ENCODE data around the gene PTH1R.
A peak's percentile ranks its signal among the peaks of the same experiment; 100 is the strongest.

Gene PTH1R

DNA sequence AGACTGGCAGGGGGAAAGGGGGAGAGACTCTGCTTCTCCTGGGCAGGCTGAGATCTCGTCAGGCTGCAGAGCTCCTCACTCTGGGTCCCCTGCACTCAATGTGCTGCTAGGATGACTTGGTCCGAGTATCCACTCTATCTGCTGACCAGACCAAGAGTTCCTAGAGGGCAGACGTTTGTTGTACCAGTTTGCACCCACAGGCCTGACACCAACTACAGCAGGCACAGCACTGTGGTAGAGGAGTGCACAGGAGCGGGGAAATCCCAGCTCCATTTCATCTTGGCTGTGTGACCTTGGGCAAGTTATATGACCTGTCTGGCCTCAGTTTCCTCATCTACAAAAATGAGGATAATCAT, 70.0 kb downstream of the PTH1R start:
- DNase-seq (ENCODE audit: low read depth) = no peak
- no peak overlapping the region for H3K4me3 ChIP-seq (replicated peaks; ENCODE audit: low read depth, low read length)
- TF ChIP-seq, protein P1, sequence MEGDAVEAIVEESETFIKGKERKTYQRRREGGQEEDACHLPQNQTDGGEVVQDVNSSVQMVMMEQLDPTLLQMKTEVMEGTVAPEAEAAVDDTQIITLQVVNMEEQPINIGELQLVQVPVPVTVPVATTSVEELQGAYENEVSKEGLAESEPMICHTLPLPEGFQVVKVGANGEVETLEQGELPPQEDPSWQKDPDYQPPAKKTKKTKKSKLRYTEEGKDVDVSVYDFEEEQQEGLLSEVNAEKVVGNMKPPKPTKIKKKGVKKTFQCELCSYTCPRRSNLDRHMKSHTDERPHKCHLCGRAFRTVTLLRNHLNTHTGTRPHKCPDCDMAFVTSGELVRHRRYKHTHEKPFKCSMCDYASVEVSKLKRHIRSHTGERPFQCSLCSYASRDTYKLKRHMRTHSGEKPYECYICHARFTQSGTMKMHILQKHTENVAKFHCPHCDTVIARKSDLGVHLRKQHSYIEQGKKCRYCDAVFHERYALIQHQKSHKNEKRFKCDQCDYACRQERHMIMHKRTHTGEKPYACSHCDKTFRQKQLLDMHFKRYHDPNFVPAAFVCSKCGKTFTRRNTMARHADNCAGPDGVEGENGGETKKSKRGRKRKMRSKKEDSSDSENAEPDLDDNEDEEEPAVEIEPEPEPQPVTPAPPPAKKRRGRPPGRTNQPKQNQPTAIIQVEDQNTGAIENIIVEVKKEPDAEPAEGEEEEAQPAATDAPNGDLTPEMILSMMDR (IDR thresholded peaks at IDR 0.05; ENCODE audit: low read length, missing control alignments) = no peak

DNA sequence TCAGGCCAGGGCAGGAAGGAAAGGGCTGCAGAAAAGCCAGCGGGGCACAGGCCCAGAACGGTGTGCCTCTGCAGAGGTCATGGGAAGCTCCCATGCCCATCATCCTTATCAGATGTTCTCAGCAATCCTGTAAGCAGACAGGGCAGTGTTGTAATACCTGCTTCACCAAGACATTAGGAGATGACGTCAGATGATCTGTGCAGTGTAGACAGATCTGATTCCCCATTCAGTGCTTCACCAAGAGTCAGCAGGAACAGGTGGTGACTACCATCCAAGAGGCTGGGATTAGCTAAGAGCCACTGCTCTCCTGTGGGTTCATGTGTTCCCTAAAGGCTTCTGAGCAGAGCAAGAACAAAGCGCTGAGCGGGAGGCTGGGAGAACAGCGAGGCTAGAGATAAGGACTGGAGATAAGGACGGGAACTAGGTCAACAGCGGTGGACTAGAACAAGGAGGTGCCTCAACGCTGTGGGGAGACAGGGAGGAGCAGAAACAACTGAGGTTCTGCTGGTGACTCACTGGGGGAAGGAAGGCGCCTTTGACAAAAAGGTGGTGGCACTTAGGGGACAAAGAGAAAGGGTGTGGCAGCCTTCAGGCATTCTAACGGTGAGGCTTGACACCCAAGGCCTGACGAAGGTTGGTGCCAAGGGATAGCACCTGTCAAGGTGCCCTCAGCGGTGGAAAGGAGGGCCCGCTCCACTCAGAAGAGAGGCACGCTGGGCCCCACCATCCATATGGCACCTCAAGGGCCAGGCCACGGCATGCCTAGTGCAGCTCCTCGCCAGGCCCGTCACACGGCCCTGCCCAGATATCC, 70.7 kb downstream of the PTH1R start:
- TF ChIP-seq, protein P1 (IDR thresholded peaks at IDR 0.05; ENCODE audit: low read length, missing control alignments) = no peak
- DNase-seq (ENCODE audit: low read depth) = peak; percentile 75

DNA sequence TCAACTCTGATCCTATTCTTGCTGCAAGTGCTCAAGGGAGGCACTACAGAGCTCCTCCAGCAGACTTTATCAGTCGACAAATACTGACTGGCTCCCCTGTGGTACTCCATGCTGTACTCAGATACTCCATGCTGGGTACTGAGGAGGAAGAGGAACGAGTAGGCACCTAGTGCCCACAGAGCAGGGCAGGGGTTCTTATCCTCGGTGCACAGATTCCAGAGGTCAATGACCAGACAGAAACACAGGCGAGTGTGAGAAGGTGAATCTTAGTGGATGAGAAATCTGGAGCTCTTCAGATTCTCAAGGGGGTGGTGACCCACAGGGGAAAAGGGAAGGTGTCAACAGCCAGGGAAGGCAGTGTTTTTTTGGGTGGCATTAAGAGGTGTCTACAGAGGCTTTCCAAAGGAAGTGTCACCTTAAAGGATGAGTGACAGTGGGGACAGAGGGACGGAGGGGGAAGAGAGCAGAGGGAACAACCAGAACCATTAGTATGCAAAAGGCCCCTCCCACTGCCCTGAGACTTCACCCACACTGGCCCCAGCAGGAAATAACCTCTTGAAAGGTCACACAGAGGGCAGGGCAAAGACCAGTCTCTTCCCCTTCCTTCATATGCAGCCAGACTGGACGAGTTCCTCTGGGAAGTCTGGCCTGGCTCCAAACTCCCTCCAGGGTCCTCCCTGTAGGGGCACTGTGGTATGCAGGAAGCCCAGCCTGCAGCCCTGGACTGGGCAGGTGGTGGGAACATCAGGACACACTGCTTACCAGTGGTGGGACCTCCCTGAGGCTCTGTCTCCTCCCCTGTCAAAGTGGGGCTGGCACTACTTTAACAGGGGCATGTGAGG, 71.5 kb downstream of the PTH1R start:
- no peak overlapping the region for H3K4me3 ChIP-seq (replicated peaks; ENCODE audit: low read depth, low read length)
- no peak for DNase-seq (ENCODE audit: low read depth)
- TF ChIP-seq, protein P1 (IDR thresholded peaks at IDR 0.05; ENCODE audit: low read length, missing control alignments) = no peak

More for the DNA sequence above, 70.7 kb downstream of the PTH1R start:
- no peak overlapping the region for H3K4me3 ChIP-seq (replicated peaks; ENCODE audit: low read depth, low read length)

DNA sequence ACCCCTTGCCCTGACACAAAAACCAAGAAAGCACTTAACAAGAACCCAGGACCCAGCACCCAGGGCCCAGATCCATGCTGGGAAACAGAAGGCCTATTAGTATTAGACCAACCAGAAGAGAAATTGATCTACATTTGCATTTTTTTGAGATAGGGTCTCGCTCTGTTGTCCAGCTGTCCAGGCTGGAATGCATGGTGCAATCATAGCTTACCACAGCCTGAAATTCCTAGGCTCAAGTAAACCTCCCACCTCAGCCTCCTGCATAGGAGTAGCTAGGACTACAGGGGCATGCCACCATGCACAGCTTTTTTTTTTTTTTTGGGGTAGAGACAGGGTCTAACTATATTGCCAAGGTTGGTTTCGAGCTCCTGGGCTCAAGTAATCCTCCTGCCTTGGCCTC, 72.7 kb downstream of the PTH1R start:
- H3K4me3 ChIP-seq (replicated peaks; ENCODE audit: low read depth, low read length) = no peak overlapping the region
- no peak for DNase-seq (ENCODE audit: low read depth)
- TF ChIP-seq, protein P1 (IDR thresholded peaks at IDR 0.05; ENCODE audit: low read length, missing control alignments) = no peak

DNA sequence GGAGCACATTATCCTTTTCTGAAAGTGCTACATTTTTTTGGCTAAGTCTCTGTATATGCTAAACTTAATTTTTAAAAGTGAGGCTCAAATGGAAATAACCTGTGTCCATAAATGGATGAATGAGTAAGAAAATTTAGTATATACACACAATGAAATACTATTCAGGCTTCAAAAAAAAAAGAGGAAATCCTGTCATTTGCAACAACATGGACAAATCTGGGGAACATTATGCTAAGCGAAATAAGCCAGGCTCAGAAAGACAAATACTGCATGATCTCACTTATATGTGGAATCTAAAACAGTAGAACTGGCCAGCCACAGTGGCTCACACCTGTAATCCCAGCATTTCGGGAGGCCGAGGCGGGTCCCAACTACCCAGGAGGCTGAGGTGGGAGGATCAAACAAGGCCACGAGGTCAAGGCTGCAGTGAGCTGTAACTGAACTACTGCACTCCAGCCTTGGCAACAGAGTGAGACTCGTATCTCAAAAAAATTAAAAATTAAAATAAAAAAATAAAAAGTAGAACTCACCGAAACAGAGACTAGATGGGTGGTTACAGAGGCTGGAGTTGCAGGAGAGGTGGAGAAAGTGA, 73.2 kb downstream of the PTH1R start:
- no peak for DNase-seq (ENCODE audit: low read depth)
- TF ChIP-seq, protein P1 (IDR thresholded peaks at IDR 0.05; ENCODE audit: low read length, missing control alignments) = no peak
- H3K4me3 ChIP-seq (replicated peaks; ENCODE audit: low read depth, low read length) = no peak overlapping the region

DNA sequence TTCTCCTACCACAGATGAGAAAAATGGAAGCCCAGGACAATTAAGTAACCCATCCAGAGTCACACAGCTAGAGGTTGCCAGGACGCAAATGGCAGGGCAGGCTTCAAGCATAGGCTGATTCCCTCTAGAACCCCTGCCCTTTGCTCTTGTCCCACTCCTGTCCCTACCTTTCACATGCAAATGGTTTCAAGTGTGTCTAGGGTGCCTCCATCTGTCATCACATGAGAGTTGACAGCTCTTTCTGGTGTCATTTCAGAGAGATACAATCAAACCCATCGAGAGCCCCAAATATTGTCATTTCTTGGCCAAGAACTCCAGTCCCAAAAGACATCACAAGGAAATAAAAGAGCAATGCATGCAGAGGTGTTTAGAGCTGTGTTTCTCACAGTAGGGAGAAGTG, 75.3 kb downstream of the PTH1R start:
- TF ChIP-seq, protein P1 (IDR thresholded peaks at IDR 0.05; ENCODE audit: low read length, missing control alignments) = no peak
- no peak for DNase-seq (ENCODE audit: low read depth)

More for the DNA sequence above, 75.3 kb downstream of the PTH1R start:
- H3K4me3 ChIP-seq (replicated peaks; ENCODE audit: low read depth, low read length) = no peak overlapping the region
